ENCODE measurements around the gene ATP7A. TPM values are rescaled to one million over a fixed set of nuclear protein-coding genes. Genes with fewer than 3 reads are reported as not detected.

ATP7A gene
- total RNA-seq, 1 donor from 2014 or later = 16.2 TPM

DNA sequence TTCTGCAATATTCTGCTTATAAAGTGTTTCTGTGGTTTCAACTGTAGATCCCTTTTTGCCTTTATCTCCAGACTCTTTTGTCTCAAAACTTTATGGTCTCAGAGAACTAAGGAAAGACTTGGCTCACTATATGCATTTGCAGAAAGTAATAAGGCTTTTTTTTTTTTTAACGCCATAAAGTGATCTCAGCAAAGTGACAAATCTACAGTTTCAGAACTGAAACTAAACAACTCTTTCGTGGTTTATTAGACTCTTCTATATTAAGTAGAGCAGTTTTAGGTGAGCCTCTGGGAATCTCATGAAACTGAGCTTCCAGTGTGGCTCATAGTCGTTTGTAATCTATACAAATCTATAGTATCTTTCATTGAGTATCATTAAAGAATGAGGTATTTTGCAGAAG is 15.3 kb downstream of the ATP7A start:
- H3K9me3 Mint-ChIP-seq (ENCODE audit: unreplicated experiment) = peaks cover 5% of the 10 kb centered on the region

DNA sequence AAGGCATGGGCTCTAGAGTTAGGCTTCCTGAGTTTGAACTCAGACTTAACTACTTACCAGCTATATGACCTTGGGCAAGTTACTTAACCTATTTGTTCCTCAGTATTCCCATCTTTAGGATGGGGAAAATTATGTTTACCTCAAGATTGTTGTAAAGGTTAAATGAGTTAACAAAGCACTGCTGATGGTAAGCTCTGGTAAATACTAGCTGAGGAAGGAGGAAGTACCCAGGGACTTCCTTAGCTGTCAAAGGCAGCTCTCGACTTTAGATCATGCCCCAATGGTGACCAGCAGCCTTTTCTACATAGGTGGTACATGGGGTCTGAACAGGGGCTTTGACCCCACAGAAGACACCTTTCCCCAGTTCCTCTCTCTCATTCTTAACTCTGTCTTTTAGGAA is 20.1 kb downstream of the ATP7A start:
- Mint-ChIP-seq H3K4me3 (ENCODE audit: unreplicated experiment) (no peak overlapping the region), H3K9me3 (ENCODE audit: unreplicated experiment) (no peaks in the 10 kb centered on the region), H3K4me1 (ENCODE audit: unreplicated experiment) (no peaks in the 10 kb centered on the region), H3K27ac (ENCODE audit: unreplicated experiment) (no peak overlapping the region), H3K36me3 (ENCODE audit: unreplicated experiment) (no peaks in the 10 kb centered on the region), H3K27me3 (ENCODE audit: unreplicated experiment) (no peaks in the 10 kb centered on the region)
- TF ChIP-seq, protein P1, sequence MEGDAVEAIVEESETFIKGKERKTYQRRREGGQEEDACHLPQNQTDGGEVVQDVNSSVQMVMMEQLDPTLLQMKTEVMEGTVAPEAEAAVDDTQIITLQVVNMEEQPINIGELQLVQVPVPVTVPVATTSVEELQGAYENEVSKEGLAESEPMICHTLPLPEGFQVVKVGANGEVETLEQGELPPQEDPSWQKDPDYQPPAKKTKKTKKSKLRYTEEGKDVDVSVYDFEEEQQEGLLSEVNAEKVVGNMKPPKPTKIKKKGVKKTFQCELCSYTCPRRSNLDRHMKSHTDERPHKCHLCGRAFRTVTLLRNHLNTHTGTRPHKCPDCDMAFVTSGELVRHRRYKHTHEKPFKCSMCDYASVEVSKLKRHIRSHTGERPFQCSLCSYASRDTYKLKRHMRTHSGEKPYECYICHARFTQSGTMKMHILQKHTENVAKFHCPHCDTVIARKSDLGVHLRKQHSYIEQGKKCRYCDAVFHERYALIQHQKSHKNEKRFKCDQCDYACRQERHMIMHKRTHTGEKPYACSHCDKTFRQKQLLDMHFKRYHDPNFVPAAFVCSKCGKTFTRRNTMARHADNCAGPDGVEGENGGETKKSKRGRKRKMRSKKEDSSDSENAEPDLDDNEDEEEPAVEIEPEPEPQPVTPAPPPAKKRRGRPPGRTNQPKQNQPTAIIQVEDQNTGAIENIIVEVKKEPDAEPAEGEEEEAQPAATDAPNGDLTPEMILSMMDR (IDR thresholded peaks at IDR 0.05) = no peak
- no peak for DNase-seq (ENCODE audit: extremely low spot score, unreplicated experiment)

More for the DNA sequence above, 15.3 kb downstream of the ATP7A start:
- Mint-ChIP-seq H3K27ac (ENCODE audit: unreplicated experiment) (no peak overlapping the region), H3K4me3 (ENCODE audit: unreplicated experiment) (no peak overlapping the region), H3K36me3 (ENCODE audit: unreplicated experiment) (no peaks in the 10 kb centered on the region), H3K4me1 (ENCODE audit: unreplicated experiment) (no peaks in the 10 kb centered on the region), H3K27me3 (ENCODE audit: unreplicated experiment) (no peaks in the 10 kb centered on the region)
- TF ChIP-seq, protein P1 (IDR thresholded peaks at IDR 0.05) = no peak
- DNase-seq (ENCODE audit: extremely low spot score, unreplicated experiment) = no peak

DNA sequence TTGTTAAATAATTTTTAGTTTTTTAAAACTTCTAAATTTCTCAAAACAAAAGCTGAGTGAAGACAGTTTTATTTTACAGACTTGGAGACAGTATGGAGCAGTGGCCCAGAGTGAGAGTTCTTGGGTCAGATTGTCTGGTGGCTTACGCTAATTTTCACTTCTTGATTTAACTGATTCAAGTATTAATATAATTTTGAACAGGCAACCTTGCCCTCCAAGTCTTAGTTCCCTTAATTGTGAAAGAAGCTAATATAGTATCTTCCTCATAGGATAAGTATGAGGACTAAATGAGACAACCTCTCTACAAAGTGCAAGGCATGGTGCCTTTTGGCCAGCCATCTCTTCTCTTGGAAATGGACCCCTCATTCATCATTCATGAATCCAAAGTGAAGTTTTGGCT is 25.4 kb downstream of the ATP7A start:
- H3K4me3 Mint-ChIP-seq (ENCODE audit: unreplicated experiment) = no peak overlapping the region
- peaks cover 4% of the 10 kb centered on the region for H3K9me3 Mint-ChIP-seq (ENCODE audit: unreplicated experiment)
- DNase-seq (ENCODE audit: extremely low spot score, unreplicated experiment) = no peak
- H3K27ac Mint-ChIP-seq (ENCODE audit: unreplicated experiment) = no peak overlapping the region
- peaks cover 1% of the 10 kb centered on the region for H3K4me1 Mint-ChIP-seq (ENCODE audit: unreplicated experiment)
- H3K27me3 Mint-ChIP-seq (ENCODE audit: unreplicated experiment) = no peaks in the 10 kb centered on the region
- H3K36me3 Mint-ChIP-seq (ENCODE audit: unreplicated experiment) = no peaks in the 10 kb centered on the region
- TF ChIP-seq, protein P1 (IDR thresholded peaks at IDR 0.05) = no peak

DNA sequence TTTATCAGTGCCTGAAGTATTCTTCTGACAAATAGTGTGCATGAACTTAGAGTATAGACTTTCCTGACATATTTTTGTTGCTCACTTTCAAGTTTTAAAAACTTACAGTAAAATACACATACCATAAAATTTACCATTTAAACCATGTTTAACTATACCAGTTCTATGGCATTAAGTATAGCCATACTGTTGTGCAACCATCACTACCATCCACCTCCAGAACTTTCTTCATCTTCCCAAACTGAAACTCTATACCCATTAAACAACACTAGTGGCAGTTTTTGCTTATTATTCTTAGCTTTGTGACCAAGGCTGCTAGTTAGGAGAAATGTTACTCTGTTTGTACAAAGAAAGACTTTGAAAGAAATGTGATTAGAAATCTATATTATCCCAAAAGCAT is 25.8 kb downstream of the ATP7A start:
- Mint-ChIP-seq H3K36me3 (ENCODE audit: unreplicated experiment) (no peaks in the 10 kb centered on the region), H3K27me3 (ENCODE audit: unreplicated experiment) (no peaks in the 10 kb centered on the region), H3K4me1 (ENCODE audit: unreplicated experiment) (peaks cover 1% of the 10 kb centered on the region), H3K27ac (ENCODE audit: unreplicated experiment) (no peak overlapping the region), H3K4me3 (ENCODE audit: unreplicated experiment) (no peak overlapping the region), H3K9me3 (ENCODE audit: unreplicated experiment) (peaks cover 4% of the 10 kb centered on the region)
- no peak for DNase-seq (ENCODE audit: extremely low spot score, unreplicated experiment)
- TF ChIP-seq, protein P1 (IDR thresholded peaks at IDR 0.05) = no peak

DNA sequence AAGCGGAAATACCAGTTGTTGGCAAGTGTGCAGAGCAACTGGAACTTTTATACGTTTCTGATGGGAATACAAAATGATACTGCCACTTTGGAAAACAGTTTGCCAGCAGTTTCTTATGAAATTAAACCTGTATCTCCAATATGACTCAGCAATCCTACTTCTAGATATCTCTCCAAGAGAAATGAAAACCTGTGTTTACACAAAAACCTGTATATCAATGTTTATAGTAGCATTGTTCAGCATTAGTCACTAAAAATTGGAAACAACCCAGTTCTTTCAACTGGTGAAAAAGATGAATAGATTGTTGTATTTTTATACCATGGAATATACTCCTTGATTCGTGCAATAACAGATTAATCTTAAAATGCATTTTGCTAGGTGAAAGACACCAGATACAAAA is 26.8 kb downstream of the ATP7A start:
- DNase-seq (ENCODE audit: extremely low spot score, unreplicated experiment) = no peak
- Mint-ChIP-seq H3K9me3 (ENCODE audit: unreplicated experiment) (peaks cover 4% of the 10 kb centered on the region), H3K4me3 (ENCODE audit: unreplicated experiment) (no peak overlapping the region), H3K27me3 (ENCODE audit: unreplicated experiment) (no peaks in the 10 kb centered on the region), H3K36me3 (ENCODE audit: unreplicated experiment) (no peaks in the 10 kb centered on the region), H3K27ac (ENCODE audit: unreplicated experiment) (no peak overlapping the region), H3K4me1 (ENCODE audit: unreplicated experiment) (peaks cover 1% of the 10 kb centered on the region)
- TF ChIP-seq, protein P1 (IDR thresholded peaks at IDR 0.05) = no peak
